CD4-positive, alpha-beta memory T cell (primary cell): ENCODE measurements around the gene RFXANK. TPM values are rescaled to one million over a fixed set of nuclear protein-coding genes. Genes with fewer than 3 reads are reported as not detected.

Experiments
- CTCF ChIA-PET: fragments of 350-600 bp; sonication (Branson Sonifier 250); formaldehyde crosslinking; loops from one replicate; lab custom pipeline; 2021; ENCODE audit warnings: inconsistent platforms; ENCODE audit not compliant: partially characterized antibody; lab: Charles Lee
- POLR2A ChIA-PET: fragments of 350-600 bp; sonication (Branson Sonifier 250); formaldehyde crosslinking; loops from one replicate; lab custom pipeline; 2021; ENCODE audit not compliant: partially characterized antibody; lab: Charles Lee
- DNase-seq, 5 donors: peaks; one replicate each; pipeline versions ENCODE4 v3.0.0 to v3.0.0-alpha.2; 2020 to 2022; ENCODE audit warnings: mixed read lengths in 1 of 5
- H3K27ac ChIP-seq: one replicate; pipeline ENCODE4 v1.7.0; 2013; ENCODE audit warnings: low read depth, low read length
- H3K27me3 ChIP-seq: 2 replicates; pipeline ENCODE4 v1.7.0; 2013; ENCODE audit warnings: mild to moderate bottlenecking, low read length, moderate library complexity; ENCODE audit not compliant: insufficient read depth
- H3K36me3 ChIP-seq: 2 replicates; pipeline ENCODE4 v1.7.0; 2013; ENCODE audit warnings: mild to moderate bottlenecking, low read length, moderate library complexity; ENCODE audit not compliant: insufficient read depth
- H3K4me1 ChIP-seq: 2 replicates; pipeline ENCODE4 v1.7.0; 2013; ENCODE audit warnings: mild to moderate bottlenecking, low read length, moderate library complexity; ENCODE audit not compliant: insufficient read depth
- H3K4me3 ChIP-seq, 2 donors: one replicate each; pipeline ENCODE4 v1.7.0; 2013; ENCODE audit warnings: low read length in 2 of 2, mild to moderate bottlenecking in 1 of 2
- H3K9me3 ChIP-seq, 2 donors: one replicate each; pipeline ENCODE4 v1.7.0; 2013; ENCODE audit warnings: low read length in 2 of 2, control low read depth in 1 of 2; ENCODE audit not compliant: control insufficient read depth in 1 of 2
- H3K27ac Mint-ChIP-seq, 7 donors: one replicate each; pipeline ENCODE4 v1.8.0; 2020 to 2021; ENCODE audit warnings: mixed read lengths in 7 of 7, mild to moderate bottlenecking in 6 of 7, inconsistent platforms in 3 of 7, moderate library complexity in 3 of 7
- H3K27me3 Mint-ChIP-seq, 2 donors: one replicate each; pipeline ENCODE4 v1.8.0; 2020 to 2021; ENCODE audit warnings: mixed read lengths in 2 of 2
- H3K36me3 Mint-ChIP-seq, 2 donors: one replicate each; pipeline ENCODE4 v1.8.0; 2020 to 2021; ENCODE audit warnings: mixed read lengths in 2 of 2, inconsistent platforms in 1 of 2, mild to moderate bottlenecking in 1 of 2
- H3K4me1 Mint-ChIP-seq, 4 donors: one replicate each; pipeline ENCODE4 v1.8.0; 2020 to 2021; ENCODE audit warnings: mixed read lengths in 4 of 4, mild to moderate bottlenecking in 1 of 4
- H3K4me3 Mint-ChIP-seq, 8 donors: one replicate each; pipeline ENCODE4 v1.8.0; 2020 to 2021; ENCODE audit warnings: mixed read lengths in 8 of 8, mild to moderate bottlenecking in 7 of 8, moderate library complexity in 6 of 8, inconsistent platforms in 3 of 8
- H3K9me3 Mint-ChIP-seq, 8 donors: one replicate each; pipeline ENCODE4 v1.8.0; 2020 to 2021; ENCODE audit warnings: mixed read lengths in 8 of 8, mild to moderate bottlenecking in 5 of 8, inconsistent platforms in 3 of 8, moderate library complexity in 1 of 8
- intact Hi-C: fragments of 100-400 bp; cut with micrococcal nuclease; formaldehyde crosslinking; loops from one replicate; pipeline ENCODE4 v1.15.1; 2023
- polyA plus RNA-seq, 2 donors: library from polyadenylated mRNA; unstranded; fragments of 300-500 nt; fragmentation: Illumina TruSeq; gene quantifications; one replicate each; pipeline ENCODE4 v1.2.3, GENCODE V29; 2021
- total RNA-seq, 2 experiments: library from RNA; stranded (reverse); gene quantifications; one replicate each; pipeline ENCODE4 v1.2.3, GENCODE V29; 2021

RFXANK gene, protein sequence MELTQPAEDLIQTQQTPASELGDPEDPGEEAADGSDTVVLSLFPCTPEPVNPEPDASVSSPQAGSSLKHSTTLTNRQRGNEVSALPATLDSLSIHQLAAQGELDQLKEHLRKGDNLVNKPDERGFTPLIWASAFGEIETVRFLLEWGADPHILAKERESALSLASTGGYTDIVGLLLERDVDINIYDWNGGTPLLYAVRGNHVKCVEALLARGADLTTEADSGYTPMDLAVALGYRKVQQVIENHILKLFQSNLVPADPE
- total RNA-seq, result 10 to 100 TPM; 69.5 to 77.2 TPM
- polyA plus RNA-seq, result 10 to 100 TPM; 67.6 to 81.4 TPM

GRCh38 chr19:19192078-19192882 lies at the start of gene RFXANK, which contains the start of gene BORCS8:
Gene RFXANK (plus strand): TSS chr19:19192258. CDS start chr19:19193947, 1,689 bp downstream.
Gene BORCS8 (minus strand): TSS chr19:19192152. CDS start chr19:19192117, 35 bp downstream.
- POLR2A ChIA-PET, result interaction anchor here (0.5 to 4.5 kb wide), 17 partner anchors 11 to 360 kb away, joined by 3 to 84 read pairs (median 4); partner anchors contain the start of genes COPE, DDX49, GATAD2A and MAU2
- Histone ChIP-seq H3K4me1 (peaks cover 44% of the 10 kb centered on the region), H3K9me3 (no peaks in the 10 kb centered on the region), H3K27me3 (no peaks in the 10 kb centered on the region), H3K36me3 (peaks cover 3% of the 10 kb centered on the region), H3K27ac (peak within 1 kb of the TSS; percentile 100), H3K4me3 (peak within 1 kb of the TSS; percentile 98 to 100)
- intact Hi-C loops, result loop anchor here (1.0 to 5.0 kb wide), 8 partner anchors 11 to 471 kb away; partner anchors contain the start of genes ATP13A1, COPE, DDX49 and GATAD2A
- peak within 1 kb of the TSS; percentile 98 to 100 (median 99) for H3K27ac Mint-ChIP-seq
- H3K36me3 Mint-ChIP-seq, result peaks cover 4 to 21% of the 10 kb centered on the region in 2 donors
- peak; percentile 97 to 99 (median 99) for DNase-seq
- H3K4me1 Mint-ChIP-seq, result peaks cover 18 to 55% (median 37%) of the 10 kb centered on the region in 4 donors
- CTCF ChIA-PET, result interaction anchor here (0.6 to 1.7 kb wide), 10 partner anchors 8 to 980 kb away, joined by 3 to 7 read pairs (median 4); partner anchors contain the start of gene NR2C2AP
- H3K4me3 Mint-ChIP-seq, result peak within 1 kb of the TSS; percentile 95 to 99 (median 98)
- H3K27me3 Mint-ChIP-seq, result no peaks in the 10 kb centered on the region
- no peaks in the 10 kb centered on the region for H3K9me3 Mint-ChIP-seq

DNA sequence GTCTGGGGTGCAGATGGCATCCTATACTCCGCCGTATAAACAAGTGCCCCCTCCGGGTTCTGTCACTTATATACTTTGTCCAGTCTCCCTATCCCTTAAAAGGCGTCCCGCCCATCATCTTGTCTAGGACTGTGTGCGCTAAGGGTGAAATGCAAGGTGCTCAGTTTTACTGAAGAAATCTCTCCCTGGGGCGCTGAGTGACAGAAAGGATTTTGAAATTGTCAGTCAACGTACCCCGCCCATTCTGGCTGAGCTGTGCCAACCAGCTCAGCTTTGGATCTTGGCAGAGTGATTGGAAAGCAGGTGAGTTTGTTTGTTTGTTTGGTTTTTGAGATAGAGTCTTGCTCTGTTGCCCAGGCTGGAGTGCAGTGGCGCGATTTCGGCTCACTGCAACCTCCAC lies 49.7 kb upstream of the RFXANK start:
- no peaks in the 10 kb centered on the region for H3K36me3 ChIP-seq
- Mint-ChIP-seq H3K9me3 (no peaks in the 10 kb centered on the region), H3K4me1 (peaks cover 9 to 21% (median 12%) of the 10 kb centered on the region in 4 donors), H3K36me3 (peaks cover 0 to 3% of the 10 kb centered on the region in 2 donors), H3K27me3 (no peaks in the 10 kb centered on the region), H3K27ac (peak overlapping the region in 1 of 7 donors; percentile 29), H3K4me3 (no peak overlapping the region)
- ChIA-PET CTCF (interaction anchor here (0.6 to 6.2 kb wide), 2 partner anchors 14 to 91 kb away, joined by 3 to 60 read pairs; no protein-coding TSS in a partner anchor), POLR2A (no interaction called here)
- no peaks in the 10 kb centered on the region for H3K27me3 ChIP-seq
- intact Hi-C loops, result no loop called here
- no peak overlapping the region for H3K27ac ChIP-seq
- peaks cover 19% of the 10 kb centered on the region for H3K4me1 ChIP-seq
- DNase-seq, result no peak
- no peak overlapping the region for H3K4me3 ChIP-seq
- H3K9me3 ChIP-seq, result no peaks in the 10 kb centered on the region

DNA sequence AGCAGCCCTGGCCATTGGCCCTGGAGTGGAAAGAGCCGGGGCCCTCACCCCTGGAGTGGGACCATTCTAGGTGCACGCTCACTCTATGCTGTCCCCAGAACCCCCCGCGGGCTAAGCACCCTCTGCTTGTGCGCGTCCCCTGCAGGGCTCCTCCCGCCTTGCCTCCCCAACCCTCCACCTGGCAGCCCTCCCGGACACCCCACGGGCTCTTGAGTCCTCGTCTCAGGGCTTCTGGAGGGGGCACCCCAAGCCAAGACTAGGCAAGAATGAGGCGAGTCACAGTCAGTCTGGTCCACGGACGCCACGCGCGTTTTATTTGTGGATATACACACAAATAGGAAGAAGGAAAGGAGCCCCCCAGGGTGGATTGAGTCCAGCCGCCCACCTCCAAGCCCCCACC lies 46.8 kb upstream of the RFXANK start:
- no peak for DNase-seq
- Histone ChIP-seq H3K27ac (no peak overlapping the region), H3K4me1 (no peaks in the 10 kb centered on the region), H3K9me3 (no peaks in the 10 kb centered on the region), H3K27me3 (no peaks in the 10 kb centered on the region), H3K36me3 (peaks cover 8% of the 10 kb centered on the region), H3K4me3 (no peak overlapping the region)
- Mint-ChIP-seq H3K9me3 (no peaks in the 10 kb centered on the region), H3K36me3 (peaks cover 4 to 14% of the 10 kb centered on the region in 2 donors), H3K4me3 (no peak overlapping the region), H3K27ac (no peak overlapping the region), H3K4me1 (no peaks in the 10 kb centered on the region), H3K27me3 (no peaks in the 10 kb centered on the region)
- POLR2A ChIA-PET, result interaction anchor here (1.0 kb wide), 2 partner anchors 10 to 345 kb away, joined by 3 to 5 read pairs; no protein-coding TSS in a partner anchor
- intact Hi-C loops, result loop anchor here (5.0 kb wide), 1 partner anchor 217 kb away; no protein-coding TSS in a partner anchor
- CTCF ChIA-PET, result interaction anchor here (0.6 to 3.4 kb wide), 14 partner anchors 9 to 346 kb away, joined by 3 to 22 read pairs (median 4); partner anchors contain the start of gene BORCS8

DNA sequence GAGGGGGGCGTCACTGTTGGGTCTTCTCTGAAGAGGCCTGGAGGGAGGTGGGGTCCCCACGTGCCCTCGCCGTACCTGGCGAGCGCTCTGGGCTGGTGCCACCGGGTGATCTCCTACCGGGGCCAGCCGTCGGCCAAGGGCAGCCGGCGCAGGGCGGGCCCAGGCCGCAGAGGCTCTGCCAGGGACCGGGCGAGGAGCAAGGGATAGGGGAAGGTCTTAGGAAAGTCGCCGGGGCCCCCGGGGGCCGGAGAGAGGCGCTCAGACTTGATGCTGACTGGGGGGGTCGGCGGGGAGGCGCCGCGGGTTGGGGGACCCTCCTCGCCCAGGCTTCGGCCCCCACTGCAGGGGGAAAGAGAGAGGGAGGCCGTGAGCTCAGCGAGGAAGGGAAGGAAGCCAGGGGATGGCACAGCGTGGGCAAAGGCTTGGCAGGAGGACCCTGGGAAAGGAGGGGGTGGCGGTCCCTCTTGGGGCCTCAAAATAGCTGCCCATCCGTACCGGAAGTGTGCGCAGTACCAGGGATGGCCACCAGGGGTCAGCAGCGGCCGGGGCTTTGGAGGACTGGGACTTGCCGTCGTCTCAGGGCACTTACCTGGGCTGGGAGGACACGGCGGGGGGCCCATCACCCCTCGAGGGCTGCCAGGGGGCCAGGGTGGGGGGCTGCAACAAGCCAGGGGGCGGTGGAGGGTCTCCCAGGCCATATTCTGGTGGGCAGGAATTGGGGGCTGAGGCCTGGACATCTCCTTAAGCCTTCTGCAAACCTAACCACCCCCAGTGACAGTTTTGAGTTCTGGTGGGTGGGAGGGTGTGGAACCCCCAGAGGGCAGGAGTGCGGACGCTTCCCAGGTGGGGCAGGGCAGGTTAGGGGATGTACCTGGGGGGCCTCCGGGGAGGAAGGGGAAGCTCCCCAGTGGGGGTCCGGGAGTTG lies 46.1 kb upstream of the RFXANK start:
- Histone ChIP-seq H3K4me3 (no peak overlapping the region), H3K27me3 (no peaks in the 10 kb centered on the region), H3K9me3 (no peaks in the 10 kb centered on the region), H3K36me3 (peaks cover 8% of the 10 kb centered on the region), H3K4me1 (no peaks in the 10 kb centered on the region), H3K27ac (no peak overlapping the region)
- CTCF ChIA-PET, result interaction anchor here (0.6 to 3.4 kb wide), 13 partner anchors 10 to 345 kb away, joined by 3 to 22 read pairs (median 4); partner anchors contain the start of gene BORCS8
- H3K9me3 Mint-ChIP-seq, result no peaks in the 10 kb centered on the region
- H3K4me1 Mint-ChIP-seq, result no peaks in the 10 kb centered on the region
- intact Hi-C loops, result loop anchor here (1.0 to 5.0 kb wide), 2 partner anchors 29 to 216 kb away; no protein-coding TSS in a partner anchor
- peak; percentile 75 to 85 (median 79) for DNase-seq
- no peak overlapping the region for H3K4me3 Mint-ChIP-seq
- H3K27ac Mint-ChIP-seq, result no peak overlapping the region
- H3K36me3 Mint-ChIP-seq, result peaks cover 4 to 14% of the 10 kb centered on the region in 2 donors
- no peaks in the 10 kb centered on the region for H3K27me3 Mint-ChIP-seq
- POLR2A ChIA-PET, result interaction anchor here (1.0 kb wide), 2 partner anchors 11 to 344 kb away, joined by 3 to 5 read pairs; no protein-coding TSS in a partner anchor

DNA sequence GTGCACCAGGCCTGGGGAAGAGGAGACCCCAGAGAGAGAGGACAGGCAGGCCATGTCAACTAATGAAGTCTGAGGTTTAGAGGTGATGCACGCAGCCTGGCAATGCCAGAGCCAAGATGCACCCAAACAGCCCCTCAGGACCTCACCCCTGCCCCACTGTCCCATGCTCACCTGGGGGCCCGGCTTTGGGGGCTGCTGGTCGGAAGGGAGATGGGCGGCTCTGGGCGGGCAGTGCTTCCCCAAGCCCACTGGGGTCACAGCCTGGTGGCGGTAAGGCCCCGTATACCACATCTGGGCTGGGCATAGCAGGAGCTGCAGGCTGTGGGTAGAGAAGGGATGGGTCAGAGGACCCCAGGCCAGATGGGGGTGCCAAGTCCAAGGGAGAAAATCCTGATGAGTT lies 45.2 kb upstream of the RFXANK start:
- peaks cover 4 to 14% of the 10 kb centered on the region in 2 donors for H3K36me3 Mint-ChIP-seq
- H3K4me1 Mint-ChIP-seq, result no peaks in the 10 kb centered on the region
- CTCF ChIA-PET, result interaction anchor here (1.0 to 3.4 kb wide), 7 partner anchors 28 to 343 kb away, joined by 3 to 22 read pairs (median 5); no protein-coding TSS in a partner anchor
- H3K9me3 Mint-ChIP-seq, result no peaks in the 10 kb centered on the region
- DNase-seq, result no peak
- H3K27ac Mint-ChIP-seq, result no peak overlapping the region
- no peaks in the 10 kb centered on the region for H3K27me3 Mint-ChIP-seq
- Histone ChIP-seq H3K27me3 (no peaks in the 10 kb centered on the region), H3K36me3 (peaks cover 8% of the 10 kb centered on the region), H3K9me3 (no peaks in the 10 kb centered on the region), H3K4me1 (no peaks in the 10 kb centered on the region), H3K4me3 (no peak overlapping the region), H3K27ac (no peak overlapping the region)
- intact Hi-C loops, result loop anchor here (1.0 to 5.0 kb wide), 2 partner anchors 28 to 215 kb away; no protein-coding TSS in a partner anchor
- POLR2A ChIA-PET, result no interaction called here
- H3K4me3 Mint-ChIP-seq, result no peak overlapping the region

DNA sequence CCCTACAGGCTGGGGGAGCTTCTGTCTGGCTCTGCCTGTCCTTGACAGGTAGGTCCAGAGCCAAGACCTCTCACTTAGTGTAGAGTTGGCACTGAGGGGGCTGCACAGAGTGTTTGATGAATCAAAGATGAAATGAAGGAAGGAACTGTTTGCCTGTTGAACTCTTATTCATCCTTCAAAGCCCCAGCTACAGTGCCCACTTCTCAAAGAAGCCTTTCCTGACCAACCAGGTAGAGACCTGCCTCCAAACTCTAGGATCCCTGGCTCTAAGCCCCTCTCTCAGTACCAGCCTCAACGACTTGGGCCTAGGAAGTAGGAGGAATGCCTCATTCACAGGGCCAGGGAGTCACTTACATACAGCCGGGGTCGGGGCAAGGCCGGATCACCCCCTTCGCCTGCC lies 44.7 kb upstream of the RFXANK start:
- Histone ChIP-seq H3K27me3 (no peaks in the 10 kb centered on the region), H3K27ac (no peak overlapping the region), H3K4me3 (no peak overlapping the region), H3K4me1 (no peaks in the 10 kb centered on the region), H3K36me3 (peaks cover 8% of the 10 kb centered on the region), H3K9me3 (no peaks in the 10 kb centered on the region)
- ChIA-PET CTCF (interaction anchor here (0.5 to 3.4 kb wide), 5 partner anchors 28 to 343 kb away, joined by 3 to 22 read pairs (median 3); no protein-coding TSS in a partner anchor), POLR2A (no interaction called here)
- Mint-ChIP-seq H3K27ac (no peak overlapping the region), H3K27me3 (no peaks in the 10 kb centered on the region), H3K9me3 (no peaks in the 10 kb centered on the region), H3K4me3 (no peak overlapping the region), H3K4me1 (no peaks in the 10 kb centered on the region), H3K36me3 (peaks cover 4 to 14% of the 10 kb centered on the region in 2 donors)
- intact Hi-C loops, result loop anchor here (5.0 kb wide), 1 partner anchor 215 kb away; no protein-coding TSS in a partner anchor
- no peak for DNase-seq
